Muscle of back (tissue), 11 donors: Measurements from ENCODE around the gene PARN. TPM values are rescaled to one million over a fixed set of nuclear protein-coding genes. Genes with fewer than 3 reads are reported as not detected.
A peak's percentile ranks its signal among the peaks of the same experiment; 100 is the strongest.
"Not testable (repeated sequence)": the region's sequence is repeated elsewhere in the genome, so short reads cannot be mapped to it uniquely, and the experiment has no call there.

Experiments
- DNase-seq, 3 donors: peaks; one replicate each; pipeline versions ENCODE4 v3.0.0 to v3.0.0-alpha.2; 2013
- polyA plus RNA-seq, 10 donors: library from polyadenylated mRNA; unstranded; fragments of 120-200 nt; gene quantifications; one replicate each; pipeline ENCODE4 v1.2.1, GENCODE V29; 2013; ENCODE audit not compliant: insufficient read length in 10 of 10

PARN gene
- polyA plus RNA-seq, 10 donors = 12.8 to 20.0 (median 17.4) TPM

DNA sequence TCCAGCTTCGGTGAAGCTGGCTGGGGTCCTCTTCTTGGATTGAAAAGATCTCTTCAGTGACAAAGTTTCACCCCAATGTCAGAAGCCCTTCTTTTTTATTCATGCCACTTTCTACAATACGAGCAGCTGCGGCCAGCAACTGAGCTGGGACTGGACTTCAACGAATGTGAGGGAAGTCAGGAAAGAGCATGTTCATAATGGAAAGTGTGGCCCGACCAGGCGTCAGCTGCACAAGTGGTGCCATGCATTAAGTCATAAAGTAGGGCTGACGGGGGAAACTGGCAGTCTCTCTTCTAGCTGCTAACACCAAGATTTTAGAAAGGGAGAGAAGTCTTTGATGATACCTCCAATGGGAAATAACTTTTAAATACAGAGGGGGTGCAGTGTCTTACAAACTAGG lies 192.6 kb downstream of the PARN start:
- peak in 2 of 3 donors; percentile 11 to 18 for DNase-seq

DNA sequence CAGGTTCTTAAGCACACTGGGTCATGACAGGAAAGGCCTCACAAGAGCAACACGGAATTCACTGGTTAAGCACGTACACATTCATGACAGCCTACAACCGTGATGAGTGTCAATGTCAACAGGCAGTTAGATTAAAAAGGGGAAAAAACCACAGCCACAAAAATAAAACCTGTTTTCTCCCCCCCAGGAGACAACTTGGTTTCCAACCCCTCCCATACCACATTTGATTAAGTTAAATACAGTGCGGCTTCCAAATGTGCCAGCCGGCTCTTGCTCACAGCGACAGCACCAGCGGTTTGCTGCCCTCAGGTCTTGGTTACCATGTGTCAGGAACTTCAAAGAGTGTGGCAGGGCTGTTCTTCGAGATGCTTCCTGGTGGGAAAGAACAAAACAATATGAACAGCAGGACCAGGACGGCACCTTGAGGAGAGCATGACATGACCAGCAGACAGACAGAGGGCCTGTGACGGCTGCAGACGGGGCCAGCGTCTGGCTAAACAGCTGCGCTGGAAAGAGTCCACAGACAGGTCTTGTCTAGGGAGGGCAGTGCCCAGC lies 193.6 kb downstream of the PARN start:
- peak; percentile 47 to 49 (median 48) for DNase-seq

- no peak for DNase-seq
These were observed 195.2 kb downstream of the PARN start for GRCh38 chr16:14434860-14435259.

- DNase-seq = not testable (repeated sequence)
These were observed 201.0 kb downstream of the PARN start for GRCh38 chr16:14428971-14429637.

- no peak for DNase-seq
These were observed 202.0 kb downstream of the PARN start for GRCh38 chr16:14428043-14428442.

GRCh38 chr16:14427371-14427948 lies 202.6 kb downstream of the PARN start:
- no peak for DNase-seq

GRCh38 chr16:14424595-14424994 lies 205.5 kb downstream of the PARN start:
- DNase-seq = no peak

GRCh38 chr16:14423344-14423743 lies 206.7 kb downstream of the PARN start:
- no peak for DNase-seq

GRCh38 chr16:14420721-14421488 lies 209.2 kb downstream of the PARN start:
- DNase-seq = no peak

- not testable (repeated sequence) for DNase-seq
These were observed 209.8 kb downstream of the PARN start for GRCh38 chr16:14420243-14420642.

- DNase-seq = no peak
These were observed 210.2 kb downstream of the PARN start for GRCh38 chr16:14419817-14420216.

DNA sequence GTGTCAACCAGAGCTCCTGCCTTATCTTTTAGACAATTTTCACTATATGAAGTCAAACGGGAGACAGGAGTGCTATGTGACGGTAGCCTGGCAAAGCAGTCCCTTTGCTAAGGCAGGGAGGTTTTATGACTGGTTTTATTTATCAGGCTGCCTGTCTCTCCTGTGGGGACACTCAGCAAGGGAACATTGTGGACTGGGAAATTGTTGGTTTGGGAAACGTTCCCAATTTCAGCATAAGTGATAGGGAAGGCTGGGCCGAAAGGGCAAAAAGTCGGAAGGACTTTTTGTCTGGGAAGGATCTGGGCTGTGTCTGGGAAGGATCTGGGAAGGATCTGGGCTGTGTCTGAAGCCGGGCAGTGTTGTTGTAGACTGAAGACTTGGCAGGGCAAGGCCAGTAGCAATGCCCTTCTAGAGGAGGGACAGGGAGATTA lies 211.2 kb downstream of the PARN start:
- no peak for DNase-seq

GRCh38 chr16:14416184-14416583 lies 213.9 kb downstream of the PARN start:
- no peak for DNase-seq

DNA sequence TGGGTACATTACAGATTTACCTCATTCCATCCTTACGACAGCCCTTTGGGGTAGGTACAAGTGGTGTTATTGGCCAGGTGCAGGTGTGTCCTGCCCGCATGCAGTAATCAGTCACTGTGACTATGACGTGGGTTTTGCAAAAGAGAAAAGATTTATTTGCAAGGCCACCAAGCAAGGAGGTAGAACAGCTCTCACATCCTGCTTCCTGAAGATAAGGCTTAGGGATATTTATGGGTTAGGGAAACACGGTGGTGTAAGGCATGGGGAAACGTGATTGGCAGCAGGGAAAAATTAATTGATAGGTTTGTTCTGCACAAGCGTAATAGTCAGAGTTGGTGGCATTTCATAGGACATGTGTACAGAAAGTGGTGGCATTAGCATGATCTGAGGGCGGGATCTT lies 214.8 kb downstream of the PARN start:
- no peak for DNase-seq

DNA sequence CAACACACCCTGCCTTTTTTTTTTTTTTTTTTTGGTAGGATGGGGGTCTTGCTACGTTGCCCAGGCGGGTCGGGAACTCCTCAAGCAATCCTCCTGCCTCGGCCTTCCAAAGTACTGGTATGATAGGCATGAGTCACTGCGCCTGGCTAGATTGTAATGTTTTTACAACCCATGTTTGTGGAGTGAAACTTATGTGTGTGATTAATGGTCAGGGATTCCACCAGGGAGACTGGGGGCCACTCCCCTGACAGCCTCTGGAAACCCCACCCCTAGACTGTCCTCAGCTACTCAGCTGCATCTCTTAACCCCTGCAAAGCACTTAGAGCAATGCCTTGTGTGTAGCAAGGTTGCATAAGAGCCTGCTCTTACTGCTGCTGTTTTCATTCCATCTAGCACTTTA lies 220.5 kb downstream of the PARN start:
- DNase-seq = peak in 1 of 3 donors; percentile 87

- DNase-seq = no peak
These were observed 222.2 kb downstream of the PARN start for GRCh38 chr16:14407786-14408399.

GRCh38 chr16:14405611-14406537 lies 224.2 kb downstream of the PARN start:
- peak in 1 of 3 donors; percentile 18 for DNase-seq

GRCh38 chr16:14403001-14403389 lies 227.1 kb downstream of the PARN start:
- DNase-seq = not testable (repeated sequence)

DNA sequence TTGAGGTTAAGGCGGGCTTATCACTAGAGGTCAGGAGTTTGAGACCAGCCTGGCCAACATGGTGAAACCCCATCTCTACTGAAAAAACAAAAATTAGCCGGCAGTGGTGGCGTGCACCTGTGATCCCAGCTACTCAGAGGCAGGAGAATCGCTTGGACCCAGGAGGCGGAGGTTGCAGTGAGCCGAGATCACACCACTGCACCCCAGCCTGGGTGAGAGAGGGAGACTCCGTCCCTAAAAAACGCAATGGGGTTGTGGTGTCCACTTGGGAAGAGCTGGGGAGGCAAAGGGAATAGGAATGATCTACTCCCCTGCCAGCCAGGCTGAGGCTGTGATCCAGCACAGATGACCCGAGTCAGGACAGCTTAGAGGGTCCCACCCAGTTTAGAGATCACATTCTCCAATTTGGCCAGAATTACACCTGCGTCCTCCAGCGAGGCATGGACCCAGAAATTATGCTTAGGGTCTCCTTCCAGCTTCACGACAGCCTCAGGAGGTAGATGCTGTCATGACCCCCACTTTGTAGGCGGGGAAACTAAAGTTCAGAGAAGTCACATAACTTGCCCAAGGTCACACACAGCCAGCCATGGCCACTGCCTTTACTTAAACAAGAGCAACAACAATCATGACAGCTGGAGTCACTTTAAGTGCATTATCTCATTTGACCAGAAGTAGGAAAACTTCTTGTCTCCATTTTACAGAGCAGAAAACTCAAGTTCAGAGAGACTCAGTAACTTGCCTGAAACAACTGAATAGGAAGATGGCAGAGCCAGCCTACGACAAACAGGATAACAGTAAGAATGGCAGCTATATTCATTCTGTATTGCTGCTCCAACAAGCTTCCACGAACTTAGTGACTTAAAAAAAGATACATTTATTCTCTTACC lies 227.7 kb downstream of the PARN start:
- not testable (repeated sequence) for DNase-seq

DNA sequence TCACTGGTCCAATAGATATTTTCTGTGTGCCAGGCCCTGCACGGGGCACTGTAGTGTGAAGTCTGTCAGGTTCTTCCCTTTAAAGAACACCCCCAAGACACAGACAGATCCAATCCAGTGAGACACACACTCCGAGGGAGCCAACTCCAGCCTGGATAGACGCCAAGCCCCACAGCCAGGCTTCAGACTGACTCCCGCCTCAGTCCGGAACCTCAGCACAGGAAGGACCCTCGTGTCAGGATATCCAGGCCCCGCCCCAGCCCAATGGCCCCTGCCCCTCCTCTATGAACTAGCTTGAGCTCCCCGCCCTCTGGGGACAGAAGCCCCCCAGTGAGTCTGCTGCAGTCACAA lies 228.4 kb downstream of the PARN start:
- DNase-seq = peak in 1 of 3 donors; percentile 22
